Activated naive CD4-positive, alpha-beta T cell treated with anti-CD3 and anti-CD28 coated beads, Interleukin-2, amount 50 U/mL, for 16 hours (primary cell): Measurements from ENCODE around the gene TPBGL.

Source experiments
- DNase-seq: peaks from one replicate; pipeline ENCODE4 v3.0.0-alpha.2; 2020

TPBGL gene

DNA sequence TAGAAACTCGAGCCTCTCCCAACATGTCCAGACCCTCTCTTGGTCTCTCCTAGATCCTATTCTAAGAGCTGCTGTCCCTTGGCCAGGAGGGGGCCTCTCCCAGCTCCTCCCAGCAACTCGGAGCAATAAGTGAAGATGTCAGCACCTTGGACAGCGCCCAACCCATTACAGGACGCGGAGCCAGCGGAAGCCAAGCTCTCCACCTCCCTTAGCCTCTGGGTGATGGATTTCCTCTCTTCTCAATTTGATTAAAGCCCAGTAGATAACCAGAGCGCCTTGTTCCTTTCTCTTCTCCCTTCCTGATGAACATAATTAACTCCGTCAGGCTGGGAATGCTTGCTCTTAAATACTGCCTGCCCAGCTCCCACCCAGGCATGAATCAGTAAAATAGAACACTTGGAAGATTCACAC is 26.2 kb upstream of the TPBGL start:
- DNase-seq = peak; percentile 71

DNA sequence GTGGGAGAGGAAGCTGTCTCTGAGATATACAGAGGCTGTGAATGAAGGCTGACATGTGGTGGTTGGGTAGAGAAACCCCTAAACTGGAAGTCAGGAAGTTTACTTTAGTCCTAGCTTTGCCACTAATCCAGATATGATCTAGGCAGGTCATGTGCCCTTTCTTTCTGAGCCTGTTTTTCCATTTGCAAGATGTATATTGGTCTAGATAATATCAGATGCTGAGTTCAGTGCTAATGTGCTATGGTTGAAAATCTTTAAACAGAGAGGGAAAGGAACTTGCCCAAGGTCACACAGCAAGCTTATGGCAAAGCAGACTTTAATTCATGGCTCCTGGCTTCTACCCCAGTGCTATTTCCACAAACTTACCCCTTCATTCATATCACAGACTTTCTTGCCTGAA is 25.7 kb upstream of the TPBGL start:
- DNase-seq = no peak

GRCh38 chr11:75219869-75220268 is 20.7 kb upstream of the TPBGL start:
- no peak for DNase-seq

- no peak for DNase-seq
These were observed 16.5 kb upstream of the TPBGL start for GRCh38 chr11:75223954-75224643.

GRCh38 chr11:75225794-75226193 is 14.8 kb upstream of the TPBGL start:
- DNase-seq = no peak

GRCh38 chr11:75229466-75229865 is 11.1 kb upstream of the TPBGL start:
- no peak for DNase-seq

GRCh38 chr11:75230621-75231020 is 10.0 kb upstream of the TPBGL start:
- DNase-seq = no peak

DNA sequence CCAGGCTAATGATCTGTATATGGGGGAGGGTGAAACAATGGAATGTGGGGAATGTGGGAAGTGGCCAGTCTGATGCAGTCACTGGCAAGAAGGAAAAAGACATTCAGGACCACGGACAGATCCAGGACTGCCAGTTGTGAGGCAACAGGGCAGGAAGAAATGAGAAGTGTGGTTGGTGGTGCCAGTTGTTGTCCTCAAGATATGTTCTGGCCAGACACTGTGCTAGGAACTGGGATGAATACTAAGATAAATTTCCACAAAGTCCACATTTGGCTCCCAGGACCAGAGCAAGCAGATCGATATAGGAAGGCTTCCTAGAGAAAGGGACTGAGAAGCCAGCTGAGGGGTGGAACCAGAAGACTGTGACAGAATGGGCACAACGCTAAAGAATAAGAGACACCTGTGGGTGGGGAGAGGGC is 6.8 kb upstream of the TPBGL start:
- DNase-seq = no peak

GRCh38 chr11:75236062-75236461 is 4.5 kb upstream of the TPBGL start:
- DNase-seq = no peak

GRCh38 chr11:75237050-75237449 is 3.5 kb upstream of the TPBGL start:
- DNase-seq = no peak

GRCh38 chr11:75238595-75239440 is 1.8 kb upstream of the TPBGL start:
- no peak for DNase-seq

- no peak for DNase-seq
These were observed 863 bp upstream of the TPBGL start for GRCh38 chr11:75239531-75240290.

DNA sequence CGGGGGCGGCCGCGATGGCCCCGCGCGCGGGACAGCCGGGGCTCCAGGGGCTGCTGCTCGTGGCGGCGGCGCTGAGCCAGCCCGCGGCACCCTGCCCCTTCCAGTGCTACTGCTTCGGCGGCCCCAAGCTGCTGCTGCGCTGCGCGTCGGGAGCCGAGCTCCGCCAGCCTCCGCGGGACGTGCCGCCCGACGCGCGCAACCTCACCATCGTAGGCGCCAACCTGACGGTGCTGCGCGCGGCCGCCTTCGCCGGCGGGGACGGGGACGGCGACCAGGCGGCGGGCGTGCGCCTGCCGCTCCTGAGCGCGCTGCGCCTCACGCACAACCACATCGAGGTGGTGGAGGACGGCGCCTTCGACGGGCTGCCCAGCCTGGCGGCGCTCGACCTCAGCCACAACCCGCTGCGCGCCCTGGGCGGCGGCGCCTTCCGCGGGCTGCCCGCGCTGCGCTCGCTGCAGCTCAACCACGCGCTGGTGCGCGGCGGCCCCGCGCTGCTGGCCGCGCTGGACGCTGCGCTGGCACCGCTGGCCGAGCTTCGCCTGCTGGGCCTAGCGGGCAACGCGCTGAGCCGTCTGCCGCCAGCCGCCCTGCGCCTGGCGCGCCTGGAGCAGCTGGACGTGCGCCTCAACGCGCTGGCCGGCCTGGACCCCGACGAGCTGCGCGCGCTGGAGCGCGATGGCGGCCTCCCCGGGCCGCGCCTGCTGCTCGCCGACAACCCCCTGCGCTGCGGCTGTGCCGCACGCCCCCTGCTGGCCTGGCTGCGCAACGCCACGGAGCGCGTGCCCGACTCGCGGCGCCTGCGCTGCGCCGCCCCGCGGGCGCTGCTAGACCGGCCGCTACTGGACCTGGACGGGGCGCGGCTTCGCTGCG is 697 bp downstream of the TPBGL start:
- DNase-seq = peak; percentile 88

GRCh38 chr11:75241906-75242644 is 1.5 kb downstream of the TPBGL start:
- DNase-seq = no peak

- no peak for DNase-seq
These were observed 2.4 kb downstream of the TPBGL start for GRCh38 chr11:75242722-75243600.

- no peak for DNase-seq
These were observed 3.7 kb downstream of the TPBGL start for GRCh38 chr11:75244052-75244814.

DNA sequence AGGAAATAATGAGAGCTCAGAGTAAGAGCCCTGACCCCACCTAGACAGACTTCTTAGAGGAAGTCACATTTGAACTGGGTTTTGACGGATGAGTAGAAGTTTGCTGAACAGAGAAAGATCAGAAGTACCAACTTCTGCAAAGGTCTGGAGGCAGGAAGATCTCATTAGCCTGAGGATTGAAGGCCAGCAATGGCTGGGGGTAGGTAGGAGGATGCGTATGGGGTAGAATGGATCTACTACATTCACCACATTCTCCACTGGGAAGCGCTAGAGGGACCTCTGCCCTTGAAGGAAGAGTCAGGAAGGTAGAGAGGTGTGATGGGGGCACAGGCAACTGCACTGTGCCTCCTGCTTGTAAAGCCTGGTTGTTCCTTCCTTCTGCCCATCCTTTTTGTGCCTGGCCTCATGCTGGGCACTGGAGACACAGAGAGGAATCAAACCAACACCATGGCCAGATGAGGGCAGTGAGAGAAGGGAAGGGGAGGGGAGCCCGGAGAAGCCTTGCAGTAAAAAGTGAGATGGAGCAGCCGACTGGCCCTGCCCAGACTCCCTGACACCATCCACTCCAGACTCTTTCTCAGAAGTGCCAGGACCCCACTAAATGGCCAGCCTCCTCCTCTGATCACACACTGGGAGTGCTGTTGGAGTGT is 4.9 kb downstream of the TPBGL start:
- DNase-seq = no peak

GRCh38 chr11:75246006-75246670 is 5.6 kb downstream of the TPBGL start:
- DNase-seq = no peak
